Activated naive CD8-positive, alpha-beta T cell treated with anti-CD3 and anti-CD28 coated beads, Interleukin-2, amount 10 ng/mL, durations not matched to agents 7 days and 5 days (primary cell): ENCODE data around the gene UBTD2. TPM values are rescaled to one million over a fixed set of nuclear protein-coding genes. Genes with fewer than 3 reads are reported as not detected.

Source experiments
- ATAC-seq: fragments of 150-1000 bp; cut with Tn5 transposase; one replicate; pipeline ENCODE4 v1.10.0; 2021; ENCODE audit warnings: low read depth, moderate library complexity
- POLR2A ChIA-PET: fragments of 350-600 bp; sonication (Branson Sonifier 250); formaldehyde crosslinking; loops from one replicate; lab custom pipeline; 2021; ENCODE audit warnings: antibody characterized with exemption; lab: Charles Lee
- DNase-seq: peaks from one replicate; pipeline ENCODE4 v3.0.0; 2021
- H3K27ac Mint-ChIP-seq: one replicate; pipeline ENCODE4 v1.8.0; 2022; ENCODE audit warnings: mild to moderate bottlenecking, mixed read lengths
- H3K27me3 Mint-ChIP-seq: one replicate; pipeline ENCODE4 v1.8.0; 2022; ENCODE audit warnings: mild to moderate bottlenecking, moderate library complexity, mixed read lengths
- H3K36me3 Mint-ChIP-seq: one replicate; pipeline ENCODE4 v1.8.0; 2021; ENCODE audit warnings: mild to moderate bottlenecking, mixed read lengths
- H3K4me1 Mint-ChIP-seq: one replicate; pipeline ENCODE4 v1.8.0; 2021; ENCODE audit warnings: mixed read lengths
- H3K4me3 Mint-ChIP-seq: one replicate; pipeline ENCODE4 v1.8.0; 2022; ENCODE audit warnings: mild to moderate bottlenecking, moderate library complexity, mixed read lengths
- H3K9me3 Mint-ChIP-seq: one replicate; pipeline ENCODE4 v1.8.0; 2021; ENCODE audit warnings: mixed read lengths
- total RNA-seq, 2 experiments: library from RNA; stranded (reverse); gene quantifications; one replicate each; pipeline ENCODE4 v1.2.3, GENCODE V29; 2021

UBTD2 gene
- total RNA-seq, 2 experiments from 2014 or later, result 7.2 to 7.6 TPM

DNA sequence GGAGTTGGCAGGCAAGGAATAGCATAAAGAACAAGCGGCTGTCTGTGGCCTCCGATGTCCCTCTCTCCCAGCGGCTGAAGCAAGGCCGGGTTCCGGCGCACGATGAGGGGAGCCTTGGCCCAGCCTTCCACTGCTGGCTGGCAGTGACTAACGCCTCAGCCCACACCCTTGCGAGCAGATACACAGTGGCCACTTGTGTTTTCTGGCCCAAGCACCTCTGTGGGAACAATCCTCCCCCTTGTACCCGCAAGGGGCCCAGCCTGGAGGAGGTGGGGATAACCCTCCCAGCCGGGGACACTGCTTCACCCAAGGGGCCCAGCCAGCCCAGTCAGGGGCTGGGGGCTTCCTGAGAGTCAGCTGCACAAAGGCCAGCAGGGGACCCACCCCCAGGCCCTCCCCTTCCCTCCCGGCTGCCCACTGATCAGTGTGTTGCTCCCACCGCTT lies 118.8 kb downstream of the UBTD2 start:
- H3K4me3 Mint-ChIP-seq, result no peak overlapping the region
- H3K4me1 Mint-ChIP-seq, result peaks cover 39% of the 10 kb centered on the region
- ATAC-seq, result no peak
- H3K9me3 Mint-ChIP-seq, result no peaks in the 10 kb centered on the region
- peaks cover 33% of the 10 kb centered on the region for H3K36me3 Mint-ChIP-seq
- POLR2A ChIA-PET, result interaction anchor here (0.8 to 2.9 kb wide), 3 partner anchors 8 to 20 kb away, joined by 3 to 14 read pairs (median 3); no protein-coding TSS in a partner anchor
- no peaks in the 10 kb centered on the region for H3K27me3 Mint-ChIP-seq
- no peak overlapping the region for H3K27ac Mint-ChIP-seq
- DNase-seq, result no peak

DNA sequence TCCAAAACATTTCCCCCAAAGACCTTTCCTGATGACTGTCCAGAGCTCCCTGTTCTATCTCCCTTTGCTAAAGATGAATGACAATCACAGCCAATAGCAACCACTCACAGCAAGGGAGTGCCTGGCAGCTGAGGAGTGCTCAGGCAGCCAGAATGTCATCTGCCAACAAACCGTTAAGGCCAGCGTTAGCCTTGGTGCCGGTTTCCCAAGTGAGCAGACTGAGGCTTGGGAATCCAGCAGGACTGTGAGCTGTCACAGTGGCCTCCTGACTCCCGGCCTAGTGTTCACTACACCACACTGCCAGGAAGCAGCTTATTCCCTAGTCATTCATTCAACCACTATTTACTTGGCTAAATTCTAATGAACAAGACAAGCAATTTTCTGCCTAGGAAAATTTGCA lies 120.2 kb downstream of the UBTD2 start:
- Mint-ChIP-seq H3K4me3 (no peak overlapping the region), H3K9me3 (no peaks in the 10 kb centered on the region), H3K27ac (no peak overlapping the region), H3K36me3 (peaks cover 31% of the 10 kb centered on the region), H3K4me1 (peaks cover 33% of the 10 kb centered on the region), H3K27me3 (no peaks in the 10 kb centered on the region)
- ATAC-seq, result no peak
- POLR2A ChIA-PET, result interaction anchor here (1.2 to 2.9 kb wide), 3 partner anchors 11 to 23 kb away, joined by 3 to 14 read pairs (median 3); no protein-coding TSS in a partner anchor
- DNase-seq, result no peak

DNA sequence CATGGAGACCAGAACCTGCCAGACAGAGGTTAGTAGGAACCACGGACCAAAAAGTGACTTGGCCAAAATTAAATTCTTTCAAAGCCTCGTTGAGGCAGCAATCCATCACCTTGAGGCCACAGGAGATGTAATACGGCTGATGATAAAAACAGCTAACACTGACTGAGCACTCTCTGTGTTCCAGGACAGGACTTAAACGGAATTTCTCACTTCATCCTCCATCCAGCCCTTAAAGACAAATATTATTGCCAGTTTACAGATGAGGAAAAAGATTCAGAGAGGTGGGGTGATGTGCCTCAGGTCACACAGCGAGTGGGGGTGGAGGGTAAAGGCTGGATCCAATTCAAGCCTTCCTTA lies 120.6 kb downstream of the UBTD2 start:
- ATAC-seq (no peak), DNase-seq (no peak)
- Mint-ChIP-seq H3K36me3 (peaks cover 31% of the 10 kb centered on the region), H3K27me3 (no peaks in the 10 kb centered on the region), H3K9me3 (no peaks in the 10 kb centered on the region), H3K27ac (no peak overlapping the region), H3K4me1 (peaks cover 32% of the 10 kb centered on the region), H3K4me3 (no peak overlapping the region)
- POLR2A ChIA-PET, result interaction anchor here (1.2 to 2.9 kb wide), 3 partner anchors 11 to 23 kb away, joined by 3 to 14 read pairs (median 3); no protein-coding TSS in a partner anchor

DNA sequence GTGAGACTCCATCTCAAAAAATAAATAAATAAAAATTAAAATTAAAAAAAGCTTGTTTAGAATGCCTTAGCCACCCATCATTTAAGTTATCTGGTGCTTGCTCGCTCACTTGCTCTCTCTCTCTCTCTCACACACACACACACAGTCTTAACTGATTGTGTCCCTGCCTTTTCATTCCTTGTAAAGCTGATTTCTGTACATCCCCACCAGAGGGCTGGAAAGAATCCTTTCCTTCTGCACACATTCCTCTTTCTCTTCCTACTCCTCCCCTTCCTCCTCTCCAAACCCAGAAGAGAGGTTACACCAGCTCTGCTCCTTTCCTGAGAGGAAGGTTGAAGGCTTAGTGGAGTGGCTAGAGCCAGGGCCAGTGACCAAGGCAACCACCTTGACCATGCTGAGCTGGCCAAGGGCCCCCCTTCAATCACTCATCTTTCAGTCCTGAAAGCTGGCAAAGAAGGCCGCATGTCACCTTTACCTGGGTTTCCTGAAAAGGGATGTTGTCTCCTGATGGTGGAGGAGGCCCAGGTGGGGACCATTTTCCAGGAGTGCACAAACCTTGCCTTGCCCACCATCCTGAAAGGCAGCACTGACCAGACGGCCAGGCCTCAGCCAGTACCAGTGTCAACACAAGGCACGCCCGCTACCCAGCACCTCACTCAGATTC lies 121.1 kb downstream of the UBTD2 start:
- peaks cover 33% of the 10 kb centered on the region for H3K4me1 Mint-ChIP-seq
- POLR2A ChIA-PET, result interaction anchor here (0.6 to 2.9 kb wide), 3 partner anchors 8 to 18 kb away, joined by 3 to 14 read pairs (median 3); no protein-coding TSS in a partner anchor
- no peaks in the 10 kb centered on the region for H3K27me3 Mint-ChIP-seq
- H3K9me3 Mint-ChIP-seq, result no peaks in the 10 kb centered on the region
- DNase-seq (no peak), ATAC-seq (no peak)
- H3K36me3 Mint-ChIP-seq, result peaks cover 31% of the 10 kb centered on the region
- no peak overlapping the region for H3K4me3 Mint-ChIP-seq
- no peak overlapping the region for H3K27ac Mint-ChIP-seq

DNA sequence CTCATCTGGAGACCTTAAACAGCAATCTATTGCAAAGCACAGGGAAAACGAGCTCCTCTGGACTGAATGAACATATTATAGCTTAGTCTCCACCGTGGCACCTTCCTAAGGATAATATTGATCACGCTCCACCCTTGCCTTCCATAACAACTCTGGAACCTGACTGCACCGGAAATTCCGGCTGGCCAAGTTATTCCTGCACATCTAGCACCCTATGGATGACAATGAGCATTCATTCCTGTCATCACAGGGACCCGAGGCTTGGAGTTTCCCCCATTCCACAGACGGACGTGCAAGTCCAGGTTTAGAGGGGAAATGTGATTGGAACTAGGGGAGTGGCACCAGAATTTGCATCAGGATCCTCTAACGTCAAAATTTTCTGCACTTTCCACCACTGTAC lies 123.1 kb downstream of the UBTD2 start:
- POLR2A ChIA-PET, result interaction anchor here (1.1 to 3.4 kb wide), 2 partner anchors 13 to 26 kb away, joined by 3 to 15 read pairs; no protein-coding TSS in a partner anchor
- Mint-ChIP-seq H3K4me3 (no peak overlapping the region), H3K36me3 (peaks cover 34% of the 10 kb centered on the region), H3K9me3 (no peaks in the 10 kb centered on the region), H3K27ac (peak overlapping the region; percentile 56), H3K27me3 (no peaks in the 10 kb centered on the region), H3K4me1 (peaks cover 32% of the 10 kb centered on the region)
- ATAC-seq (no peak), DNase-seq (no peak)

Other genes with a start within 250 kb of the UBTD2 start
- gene STK10, start 95.5 kb downstream of the UBTD2 start, total RNA-seq, result 100 to 1,000 TPM; 319 to 320 TPM
- gene EFCAB9, start 89.6 kb downstream of the UBTD2 start, total RNA-seq, result not detected
- under 1 TPM; 0.28 to 0.42 TPM for gene SH3PXD2B, start 170.8 kb upstream of the UBTD2 start, total RNA-seq